Lower leg skin (tissue), 3 donors: Measurements from ENCODE around the gene RBM10.

Source experiments
- POLR2A ChIP-seq, 2 donors: fragments of 450-650 bp; IDR thresholded peaks; one replicate each; pipeline ENCODE4 v1.6.1; 2016 to 2017; ENCODE audit warnings: antibody characterized with exemption in 2 of 2, mild to moderate bottlenecking in 1 of 2, moderate library complexity in 1 of 2
- TF ChIP-seq, protein P1 (sequence below), 3 donors: fragments of 450-650 bp; IDR thresholded peaks; one replicate each; pipeline ENCODE4 v1.5.1; 2016; ENCODE audit warnings: antibody characterized with exemption in 3 of 3, mild to moderate bottlenecking in 3 of 3, moderate library complexity in 2 of 3

DNA sequence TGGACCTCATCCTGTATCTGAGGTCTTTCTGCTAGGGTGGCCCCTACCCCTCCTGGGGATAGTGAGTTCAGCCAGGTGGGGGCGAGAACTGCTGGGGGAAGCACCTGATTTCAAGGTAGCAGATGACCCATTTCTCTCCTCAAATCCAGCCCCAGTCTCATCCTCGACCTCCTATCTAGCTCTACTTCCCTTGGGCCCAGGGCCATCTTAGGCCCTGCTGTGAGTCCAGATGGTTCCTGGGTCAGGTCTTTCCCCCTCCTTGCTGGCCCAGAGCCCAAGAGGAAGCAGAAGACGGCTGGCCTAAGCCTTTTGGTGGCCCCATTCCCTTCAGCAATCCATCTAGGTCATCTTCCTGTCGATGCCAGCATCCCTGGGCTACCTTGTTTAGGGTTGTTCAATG is 76.7 kb downstream of the RBM10 start:
- TF ChIP-seq, protein P1, sequence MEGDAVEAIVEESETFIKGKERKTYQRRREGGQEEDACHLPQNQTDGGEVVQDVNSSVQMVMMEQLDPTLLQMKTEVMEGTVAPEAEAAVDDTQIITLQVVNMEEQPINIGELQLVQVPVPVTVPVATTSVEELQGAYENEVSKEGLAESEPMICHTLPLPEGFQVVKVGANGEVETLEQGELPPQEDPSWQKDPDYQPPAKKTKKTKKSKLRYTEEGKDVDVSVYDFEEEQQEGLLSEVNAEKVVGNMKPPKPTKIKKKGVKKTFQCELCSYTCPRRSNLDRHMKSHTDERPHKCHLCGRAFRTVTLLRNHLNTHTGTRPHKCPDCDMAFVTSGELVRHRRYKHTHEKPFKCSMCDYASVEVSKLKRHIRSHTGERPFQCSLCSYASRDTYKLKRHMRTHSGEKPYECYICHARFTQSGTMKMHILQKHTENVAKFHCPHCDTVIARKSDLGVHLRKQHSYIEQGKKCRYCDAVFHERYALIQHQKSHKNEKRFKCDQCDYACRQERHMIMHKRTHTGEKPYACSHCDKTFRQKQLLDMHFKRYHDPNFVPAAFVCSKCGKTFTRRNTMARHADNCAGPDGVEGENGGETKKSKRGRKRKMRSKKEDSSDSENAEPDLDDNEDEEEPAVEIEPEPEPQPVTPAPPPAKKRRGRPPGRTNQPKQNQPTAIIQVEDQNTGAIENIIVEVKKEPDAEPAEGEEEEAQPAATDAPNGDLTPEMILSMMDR (IDR thresholded peaks at IDR 0.05) = no peak
- TF ChIP-seq POLR2A (IDR thresholded peaks at IDR 0.05) = no peak
